ENCODE results near the gene MEIG1. TPM values are rescaled to one million over a fixed set of nuclear protein-coding genes. Genes with fewer than 3 reads are reported as not detected.
A peak's percentile ranks its signal among the peaks of the same experiment; 100 is the strongest.

MEIG1 gene, protein sequence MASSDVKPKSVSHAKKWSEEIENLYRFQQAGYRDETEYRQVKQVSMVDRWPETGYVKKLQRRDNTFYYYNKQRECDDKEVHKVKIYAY
- total RNA-seq, result not detected

DNA sequence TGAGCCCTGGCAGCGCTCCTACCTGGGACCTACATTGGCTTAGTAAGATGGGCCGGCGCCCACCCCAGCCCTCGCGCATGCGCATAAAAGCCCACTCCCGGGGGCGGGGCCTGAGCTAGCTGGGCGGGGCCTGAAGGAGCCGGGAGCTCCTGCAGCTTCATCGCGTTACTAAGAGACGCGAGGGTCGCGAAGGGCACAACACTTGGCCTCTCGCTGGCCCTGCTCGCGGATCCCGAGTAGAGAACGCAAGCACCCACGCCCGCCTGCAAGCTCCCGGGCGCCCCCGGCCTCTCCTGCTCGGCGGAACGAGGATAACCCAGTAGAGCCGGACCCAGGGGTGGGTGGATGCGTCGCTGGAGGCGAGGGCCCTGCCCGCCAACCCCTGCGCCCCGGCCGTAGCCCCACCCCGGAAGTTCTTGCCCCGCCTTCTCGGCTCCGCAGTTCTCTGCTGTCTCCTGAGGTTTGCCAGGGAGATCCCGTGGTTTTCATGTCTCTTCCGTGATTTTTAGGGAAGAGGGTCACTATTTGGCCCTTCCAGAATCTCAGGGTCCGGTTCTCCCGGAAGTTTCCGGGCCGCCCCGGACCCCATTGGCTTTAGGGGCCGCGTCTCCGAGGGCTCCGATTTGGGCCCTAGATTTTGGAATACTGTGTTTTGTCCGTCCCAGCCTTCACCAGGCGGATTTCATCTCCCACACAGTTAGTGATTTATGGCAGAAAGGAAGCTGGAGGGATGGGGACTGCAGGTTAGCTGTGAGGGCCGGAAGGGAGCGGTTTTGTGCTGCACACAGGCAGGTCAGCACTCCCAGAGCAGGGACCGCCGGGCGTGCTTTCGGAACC, at the start of gene MEIG1:
Gene MEIG1, plus strand, starts transcription at position 168 of the 837 bp plus-strand sequence. CDS start 7,081 bp downstream, outside the sequence.
- Histone ChIP-seq H3K27ac (peak within 1 kb of the TSS; percentile 97), H3K9me3 (no peaks in the 10 kb centered on the region), H3K4me3 (peak within 1 kb of the TSS; percentile 83), H3K36me3 (no peaks in the 10 kb centered on the region), H3K27me3 (no peaks in the 10 kb centered on the region), H3K4me1 (peaks cover 13% of the 10 kb centered on the region)
- WGBS, result 0% methylated on average over 25 of the region's 60 CpGs
- TF ChIP-seq, protein P1, sequence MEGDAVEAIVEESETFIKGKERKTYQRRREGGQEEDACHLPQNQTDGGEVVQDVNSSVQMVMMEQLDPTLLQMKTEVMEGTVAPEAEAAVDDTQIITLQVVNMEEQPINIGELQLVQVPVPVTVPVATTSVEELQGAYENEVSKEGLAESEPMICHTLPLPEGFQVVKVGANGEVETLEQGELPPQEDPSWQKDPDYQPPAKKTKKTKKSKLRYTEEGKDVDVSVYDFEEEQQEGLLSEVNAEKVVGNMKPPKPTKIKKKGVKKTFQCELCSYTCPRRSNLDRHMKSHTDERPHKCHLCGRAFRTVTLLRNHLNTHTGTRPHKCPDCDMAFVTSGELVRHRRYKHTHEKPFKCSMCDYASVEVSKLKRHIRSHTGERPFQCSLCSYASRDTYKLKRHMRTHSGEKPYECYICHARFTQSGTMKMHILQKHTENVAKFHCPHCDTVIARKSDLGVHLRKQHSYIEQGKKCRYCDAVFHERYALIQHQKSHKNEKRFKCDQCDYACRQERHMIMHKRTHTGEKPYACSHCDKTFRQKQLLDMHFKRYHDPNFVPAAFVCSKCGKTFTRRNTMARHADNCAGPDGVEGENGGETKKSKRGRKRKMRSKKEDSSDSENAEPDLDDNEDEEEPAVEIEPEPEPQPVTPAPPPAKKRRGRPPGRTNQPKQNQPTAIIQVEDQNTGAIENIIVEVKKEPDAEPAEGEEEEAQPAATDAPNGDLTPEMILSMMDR (IDR thresholded peaks at IDR 0.05), result no peak
- TF ChIP-seq POLR2AphosphoS5 (IDR thresholded peaks at IDR 0.05) (peak in 1 of 3 donors; percentile 37), POLR2A (IDR thresholded peaks at IDR 0.05) (no peak)
- DNase-seq (ENCODE audit: low spot score in 2 of 2), result peak; percentile 95 to 96

DNA sequence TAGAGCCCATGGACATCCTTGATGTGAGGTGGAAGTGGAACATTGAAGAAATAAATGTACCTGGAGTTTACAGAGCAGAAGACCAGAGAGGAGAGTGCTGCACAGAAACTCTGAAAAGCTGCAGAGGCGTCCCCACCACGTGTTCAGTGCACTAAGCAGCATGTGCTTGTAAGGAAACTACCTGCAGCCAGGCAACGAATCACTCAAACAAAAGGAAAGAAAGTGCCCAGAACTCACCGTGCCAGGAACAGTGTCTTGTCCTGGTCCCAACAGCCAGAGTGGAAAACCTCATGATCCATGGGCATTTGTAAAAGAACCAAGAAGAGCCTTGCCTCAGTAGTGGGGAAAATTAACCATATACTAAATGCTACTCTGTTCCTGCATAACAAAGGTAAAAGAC, 48.2 kb upstream of the MEIG1 start:
- H3K27ac ChIP-seq, result no peak overlapping the region
- no peak overlapping the region for H3K4me3 ChIP-seq
- no peaks in the 10 kb centered on the region for H3K27me3 ChIP-seq
- no peak for TF ChIP-seq EP300 (IDR thresholded peaks at IDR 0.05)
- no peak for TF ChIP-seq POLR2A (IDR thresholded peaks at IDR 0.05)
- TF ChIP-seq, protein P1 (IDR thresholded peaks at IDR 0.05), result no peak
- TF ChIP-seq POLR2AphosphoS5 (IDR thresholded peaks at IDR 0.05), result no peak
- no peaks in the 10 kb centered on the region for H3K4me1 ChIP-seq
- WGBS, result 95% methylated on average over 4 of the region's 4 CpGs
- no peaks in the 10 kb centered on the region for H3K9me3 ChIP-seq
- peaks cover 69% of the 10 kb centered on the region for H3K36me3 ChIP-seq
- no peak for DNase-seq (ENCODE audit: low spot score in 2 of 2)

DNA sequence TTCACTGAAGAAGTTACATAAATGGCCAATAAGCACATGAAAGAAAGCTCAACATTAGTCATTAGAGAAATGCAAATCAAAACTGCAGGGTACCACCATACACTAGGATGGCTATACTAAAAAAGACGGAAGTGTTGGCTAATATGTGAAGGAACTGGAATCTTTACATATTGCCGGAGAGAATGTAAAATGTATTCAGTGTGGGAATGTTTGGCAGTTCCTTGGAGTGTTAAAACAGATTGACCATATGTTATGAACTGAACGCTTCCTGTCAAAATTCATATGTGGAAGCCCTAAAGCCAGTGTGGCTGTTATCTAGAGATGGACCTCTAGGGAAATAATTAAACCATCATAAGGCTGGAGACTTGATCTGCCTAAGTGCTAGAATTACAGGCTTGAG, 47.4 kb upstream of the MEIG1 start:
- 95% methylated on average over 3 of the region's 3 CpGs for WGBS
- no peaks in the 10 kb centered on the region for H3K4me1 ChIP-seq
- no peak for DNase-seq (ENCODE audit: low spot score in 2 of 2)
- no peak overlapping the region for H3K27ac ChIP-seq
- no peak overlapping the region for H3K4me3 ChIP-seq
- H3K9me3 ChIP-seq, result no peaks in the 10 kb centered on the region
- H3K27me3 ChIP-seq, result no peaks in the 10 kb centered on the region
- TF ChIP-seq POLR2A (IDR thresholded peaks at IDR 0.05) (no peak), POLR2AphosphoS5 (IDR thresholded peaks at IDR 0.05) (no peak), EP300 (IDR thresholded peaks at IDR 0.05) (no peak)
- TF ChIP-seq, protein P1 (IDR thresholded peaks at IDR 0.05), result no peak
- peaks cover 76% of the 10 kb centered on the region for H3K36me3 ChIP-seq

DNA sequence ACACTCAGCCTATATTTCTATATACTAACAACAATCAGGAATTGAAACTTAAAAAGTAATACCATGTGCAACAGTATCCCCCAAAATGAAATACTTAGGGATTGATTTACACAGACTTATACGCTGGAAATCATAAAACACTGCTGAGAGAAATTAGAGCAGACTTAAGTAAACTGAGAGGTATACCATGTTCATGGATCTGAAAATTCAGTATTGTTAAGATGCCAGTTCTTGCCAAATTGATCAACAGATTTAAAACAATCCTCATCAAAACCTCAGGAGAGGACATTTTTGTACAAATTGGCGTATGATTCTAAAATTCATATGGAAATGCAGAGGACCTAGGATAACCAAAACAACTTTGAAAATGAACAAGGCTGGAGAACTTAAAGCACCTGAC, 42.6 kb upstream of the MEIG1 start:
- Histone ChIP-seq H3K36me3 (peaks cover 88% of the 10 kb centered on the region), H3K4me3 (no peak overlapping the region), H3K9me3 (no peaks in the 10 kb centered on the region), H3K4me1 (no peaks in the 10 kb centered on the region), H3K27me3 (no peaks in the 10 kb centered on the region), H3K27ac (no peak overlapping the region)
- no peak for DNase-seq (ENCODE audit: low spot score in 2 of 2)
- 99% methylated on average over 2 of the region's 2 CpGs for WGBS
- TF ChIP-seq, protein P1 (IDR thresholded peaks at IDR 0.05), result no peak
- TF ChIP-seq POLR2AphosphoS5 (IDR thresholded peaks at IDR 0.05) (no peak), POLR2A (IDR thresholded peaks at IDR 0.05) (no peak), EP300 (IDR thresholded peaks at IDR 0.05) (no peak)

DNA sequence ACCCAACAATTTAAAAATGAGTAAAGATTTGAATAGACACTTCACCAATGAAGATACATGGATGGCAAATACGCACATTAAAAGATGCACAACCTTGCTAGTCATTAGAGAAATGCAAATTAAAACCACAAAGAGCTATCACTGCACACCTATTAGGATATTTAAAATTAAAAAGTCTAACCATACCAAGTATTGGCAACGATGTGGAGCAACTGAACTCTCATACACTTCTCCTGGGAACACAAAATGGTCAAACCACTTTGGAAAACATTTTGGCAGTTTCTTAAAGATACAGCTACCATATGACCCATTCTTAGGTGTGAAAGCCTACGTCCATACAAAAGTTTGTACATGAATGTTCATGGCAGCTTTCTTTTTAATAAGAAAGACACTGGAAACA, 41.4 kb upstream of the MEIG1 start:
- H3K4me3 ChIP-seq, result no peak overlapping the region
- 98% methylated on average over 3 of the region's 3 CpGs for WGBS
- no peak overlapping the region for H3K27ac ChIP-seq
- no peaks in the 10 kb centered on the region for H3K9me3 ChIP-seq
- H3K4me1 ChIP-seq, result no peaks in the 10 kb centered on the region
- TF ChIP-seq POLR2A (IDR thresholded peaks at IDR 0.05) (no peak), EP300 (IDR thresholded peaks at IDR 0.05) (no peak), POLR2AphosphoS5 (IDR thresholded peaks at IDR 0.05) (no peak)
- TF ChIP-seq, protein P1 (IDR thresholded peaks at IDR 0.05), result no peak
- no peak for DNase-seq (ENCODE audit: low spot score in 2 of 2)
- peaks cover 92% of the 10 kb centered on the region for H3K36me3 ChIP-seq
- no peaks in the 10 kb centered on the region for H3K27me3 ChIP-seq
